Stomach (tissue), 4 donors: ENCODE data around the gene ZCWPW2.

Experiments
- CTCF ChIP-seq, 7 experiments: fragments of 450-650 bp in 4 of 7; fragments of 200-600 bp in 3 of 7; sonication (generic) in 3 of 7; IDR thresholded peaks; one replicate each; pipeline ENCODE4 v1.5.1; 2016 to 2019; ENCODE audit warnings: antibody characterized with exemption in 7 of 7, control low read depth in 2 of 7, mild to moderate bottlenecking in 1 of 7
- EP300 ChIP-seq: sonication (generic); formaldehyde crosslinking; IDR thresholded peaks from one replicate; pipeline ENCODE4 v1.6.1; 2017; ENCODE audit warnings: antibody characterized with exemption

- no peak for TF ChIP-seq CTCF (IDR thresholded peaks at IDR 0.05)
- no peak for TF ChIP-seq EP300
Observed at GRCh38 chr3:28376424-28376823, 27.9 kb downstream of the ZCWPW2 start.
